ENCODE measurements around the gene COL5A2.

COL5A2 gene

GRCh38 chr2:189102735-189103134 is 76.8 kb downstream of the COL5A2 start:
- Histone ChIP-seq H3K4me3 (IDR thresholded peaks at IDR 0.05; ENCODE audit: insufficient read depth, low read depth, low read length) (no peak overlapping the region), H3K27me3 (ENCODE audit: insufficient read depth, low read depth) (no peaks in the 10 kb centered on the region), H3K79me2 (ENCODE audit: insufficient read depth, low read depth) (no peaks in the 10 kb centered on the region), H4K20me1 (ENCODE audit: insufficient read depth) (no peaks in the 10 kb centered on the region), H3K4me2 (no peak overlapping the region), H3K9ac (no peak overlapping the region), H2AFZ (ENCODE audit: low read depth) (no peak overlapping the region), H3K4me1 (ENCODE audit: low read depth, poor library complexity, severe bottlenecking) (no peaks in the 10 kb centered on the region), H3K27ac (no peak overlapping the region), H3K36me3 (ENCODE audit: insufficient read depth) (no peaks in the 10 kb centered on the region)
- no peak for TF ChIP-seq CTCF (conservative IDR thresholded peaks at IDR 0.05; ENCODE audit: low read depth, low read length)

- H3K4me3 ChIP-seq (IDR thresholded peaks at IDR 0.05; ENCODE audit: insufficient read depth, low read depth, low read length) = no peak overlapping the region
- no peak overlapping the region for H3K4me2 ChIP-seq
- no peaks in the 10 kb centered on the region for H3K4me1 ChIP-seq (ENCODE audit: low read depth, poor library complexity, severe bottlenecking)
- H3K79me2 ChIP-seq (ENCODE audit: insufficient read depth, low read depth) = no peaks in the 10 kb centered on the region
- TF ChIP-seq CTCF (conservative IDR thresholded peaks at IDR 0.05; ENCODE audit: low read depth, low read length) = no peak
- no peaks in the 10 kb centered on the region for H4K20me1 ChIP-seq (ENCODE audit: insufficient read depth)
- no peak overlapping the region for H3K27ac ChIP-seq
- H3K27me3 ChIP-seq (ENCODE audit: insufficient read depth, low read depth) = no peaks in the 10 kb centered on the region
- no peak overlapping the region for H2AFZ ChIP-seq (ENCODE audit: low read depth)
- no peak overlapping the region for H3K9ac ChIP-seq
- H3K36me3 ChIP-seq (ENCODE audit: insufficient read depth) = no peaks in the 10 kb centered on the region
These were observed 81.6 kb downstream of the COL5A2 start for GRCh38 chr2:189097934-189098333.

GRCh38 chr2:189096769-189097447 is 82.7 kb downstream of the COL5A2 start:
- Histone ChIP-seq H3K4me3 (IDR thresholded peaks at IDR 0.05; ENCODE audit: insufficient read depth, low read depth, low read length) (no peak overlapping the region), H3K79me2 (ENCODE audit: insufficient read depth, low read depth) (no peaks in the 10 kb centered on the region), H3K4me1 (ENCODE audit: low read depth, poor library complexity, severe bottlenecking) (no peaks in the 10 kb centered on the region), H3K36me3 (ENCODE audit: insufficient read depth) (no peaks in the 10 kb centered on the region), H2AFZ (ENCODE audit: low read depth) (no peak overlapping the region), H3K27ac (no peak overlapping the region), H3K27me3 (ENCODE audit: insufficient read depth, low read depth) (no peaks in the 10 kb centered on the region), H4K20me1 (ENCODE audit: insufficient read depth) (no peaks in the 10 kb centered on the region), H3K4me2 (no peak overlapping the region), H3K9ac (no peak overlapping the region)
- no peak for TF ChIP-seq CTCF (conservative IDR thresholded peaks at IDR 0.05; ENCODE audit: low read depth, low read length)

- H3K27me3 ChIP-seq (ENCODE audit: insufficient read depth, low read depth) = no peaks in the 10 kb centered on the region
- no peaks in the 10 kb centered on the region for H3K36me3 ChIP-seq (ENCODE audit: insufficient read depth)
- H3K27ac ChIP-seq = no peak overlapping the region
These were observed 84.5 kb downstream of the COL5A2 start for GRCh38 chr2:189095101-189095500.

More at GRCh38 chr2:189095101-189095500, 84.5 kb downstream of the COL5A2 start:
- Histone ChIP-seq H3K4me2 (no peak overlapping the region), H2AFZ (ENCODE audit: low read depth) (no peak overlapping the region), H4K20me1 (ENCODE audit: insufficient read depth) (no peaks in the 10 kb centered on the region), H3K79me2 (ENCODE audit: insufficient read depth, low read depth) (no peaks in the 10 kb centered on the region), H3K4me1 (ENCODE audit: low read depth, poor library complexity, severe bottlenecking) (no peaks in the 10 kb centered on the region), H3K4me3 (IDR thresholded peaks at IDR 0.05; ENCODE audit: insufficient read depth, low read depth, low read length) (no peak overlapping the region), H3K9ac (no peak overlapping the region)
- no peak for TF ChIP-seq CTCF (conservative IDR thresholded peaks at IDR 0.05; ENCODE audit: low read depth, low read length)

Data from KMS-11 (cell line).